Measurements from ENCODE around the gene CDC25B. TPM values are rescaled to one million over a fixed set of nuclear protein-coding genes. Genes with fewer than 3 reads are reported as not detected.
A peak's percentile ranks its signal among the peaks of the same experiment; 100 is the strongest.

The CDC25B gene
- total RNA-seq, 5 donors from 2014 or later (not counting 1 experiment from before 2014, with no cell fraction given): 216 to 409 (median 401) TPM

GRCh38 chr20:3812259-3812681 lies 16.2 kb downstream of the CDC25B start:
- Histone ChIP-seq H3K4me1 (ENCODE audit: control insufficient read depth in 1 of 2, extremely low read depth in 1 of 2, insufficient read depth in 2 of 2, low read length in 2 of 2) (peaks cover 48 to 92% of the 10 kb centered on the region in 2 experiments), H3K27me3 (replicated peaks in 1 of 2; ENCODE audit: control insufficient read depth in 2 of 2, extremely low read depth in 1 of 2, insufficient read depth in 2 of 2, low read length in 1 of 2) (no peaks in the 10 kb centered on the region), H3K27ac (ENCODE audit: low read length) (peak overlapping the region; percentile 94), H3K4me3 (ENCODE audit: control insufficient read depth in 1 of 2, extremely low read depth in 1 of 2, low read length in 1 of 2) (peak overlapping the region in 1 of 2 donors; percentile 52), H3K9me3 (no peaks in the 10 kb centered on the region), H3K36me3 (ENCODE audit: control insufficient read depth in 2 of 2, extremely low read depth in 1 of 2, insufficient read depth in 1 of 2, low read length in 1 of 2) (no peaks in the 10 kb centered on the region)
- no peak for ATAC-seq (replicated peaks in 1 of 4)
- H3K4me3 Mint-ChIP-seq: peak overlapping the region; percentile 88 to 92 (median 90)
- peaks cover 72 to 81% (median 80%) of the 10 kb centered on the region in 3 donors for H3K4me1 Mint-ChIP-seq
- DNase-seq: no peak
- no peaks in the 10 kb centered on the region for H3K9me3 Mint-ChIP-seq
- H3K27me3 Mint-ChIP-seq: no peaks in the 10 kb centered on the region
- no peaks in the 10 kb centered on the region for H3K36me3 Mint-ChIP-seq
- ChIA-PET CTCF (interaction anchor here in 1 of 2 donors (0.6 to 2.5 kb wide), 3 partner anchors 25 to 46 kb away, joined by 3 to 6 read pairs (median 4); partner anchors contain the start of genes ADISSP and CENPB), POLR2A (interaction anchor here in 1 of 2 donors (1.1 kb wide), 1 partner anchor 13 kb away, joined by 3 read pairs; no protein-coding TSS in a partner anchor)
- 100% methylated on average over 5 of the region's 9 CpGs for WGBS (ENCODE audit: insufficient coverage)
- H3K27ac Mint-ChIP-seq: peak overlapping the region; percentile 97 to 99

GRCh38 chr20:3812975-3813847 lies 17.1 kb downstream of the CDC25B start:
- Mint-ChIP-seq H3K9me3 (no peaks in the 10 kb centered on the region), H3K4me3 (peak overlapping the region; percentile 21 to 92 (median 28)), H3K27me3 (no peaks in the 10 kb centered on the region), H3K27ac (peak overlapping the region; percentile 97 to 99), H3K4me1 (peaks cover 72 to 78% (median 74%) of the 10 kb centered on the region in 3 donors), H3K36me3 (no peaks in the 10 kb centered on the region)
- Histone ChIP-seq H3K9me3 (no peaks in the 10 kb centered on the region), H3K4me3 (ENCODE audit: control insufficient read depth in 1 of 2, extremely low read depth in 1 of 2, low read length in 1 of 2) (no peak overlapping the region), H3K27ac (ENCODE audit: low read length) (peak overlapping the region; percentile 94), H3K4me1 (ENCODE audit: control insufficient read depth in 1 of 2, extremely low read depth in 1 of 2, insufficient read depth in 2 of 2, low read length in 2 of 2) (peaks cover 39 to 91% of the 10 kb centered on the region in 2 experiments), H3K27me3 (replicated peaks in 1 of 2; ENCODE audit: control insufficient read depth in 2 of 2, extremely low read depth in 1 of 2, insufficient read depth in 2 of 2, low read length in 1 of 2) (no peaks in the 10 kb centered on the region), H3K36me3 (ENCODE audit: control insufficient read depth in 2 of 2, extremely low read depth in 1 of 2, insufficient read depth in 1 of 2, low read length in 1 of 2) (no peaks in the 10 kb centered on the region)
- no peak for DNase-seq
- WGBS (ENCODE audit: insufficient coverage): 100% methylated on average over 1 of the region's 8 CpGs
- ATAC-seq (replicated peaks in 1 of 4): no peak
- ChIA-PET POLR2A (no interaction called here), CTCF (interaction anchor here (0.6 to 2.5 kb wide), 3 partner anchors 26 to 45 kb away, joined by 3 to 6 read pairs (median 5); partner anchors contain the start of genes ADISSP (in 1 of the 2) and CENPB (in 1 of the 2))

GRCh38 chr20:3813848-3814581 lies 17.9 kb downstream of the CDC25B start:
- 45% methylated on average over 6 of the region's 12 CpGs for WGBS (ENCODE audit: insufficient coverage)
- H3K4me1 ChIP-seq (ENCODE audit: control insufficient read depth in 1 of 2, extremely low read depth in 1 of 2, insufficient read depth in 2 of 2, low read length in 2 of 2): peaks cover 37 to 93% of the 10 kb centered on the region in 2 experiments
- peak overlapping the region; percentile 21 to 92 (median 28) for H3K4me3 Mint-ChIP-seq
- ATAC-seq (replicated peaks in 1 of 4) (no peak), DNase-seq (peak in 7 of 35 experiments; percentile 20 to 69 (median 25))
- POLR2A ChIA-PET: interaction anchor here in 1 of 2 donors (0.6 kb wide), 2 partner anchors 199 to 251 kb away, joined by 4 to 6 read pairs; no protein-coding TSS in a partner anchor
- peak overlapping the region; percentile 97 to 99 for H3K27ac Mint-ChIP-seq
- no peaks in the 10 kb centered on the region for H3K9me3 ChIP-seq
- no peaks in the 10 kb centered on the region for H3K27me3 Mint-ChIP-seq
- H3K4me1 Mint-ChIP-seq: peaks cover 77 to 82% (median 77%) of the 10 kb centered on the region in 3 donors
- H3K27ac ChIP-seq (ENCODE audit: low read length): peak overlapping the region; percentile 94
- no peaks in the 10 kb centered on the region for H3K27me3 ChIP-seq (replicated peaks in 1 of 2; ENCODE audit: control insufficient read depth in 2 of 2, extremely low read depth in 1 of 2, insufficient read depth in 2 of 2, low read length in 1 of 2)
- H3K36me3 ChIP-seq (ENCODE audit: control insufficient read depth in 2 of 2, extremely low read depth in 1 of 2, insufficient read depth in 1 of 2, low read length in 1 of 2): no peaks in the 10 kb centered on the region
- no peaks in the 10 kb centered on the region for H3K36me3 Mint-ChIP-seq
- CTCF ChIA-PET: interaction anchor here in 1 of 2 donors (0.9 to 2.5 kb wide), 2 partner anchors 45 to 46 kb away, joined by 3 to 6 read pairs; partner anchors contain the start of gene ADISSP
- no peaks in the 10 kb centered on the region for H3K9me3 Mint-ChIP-seq
- H3K4me3 ChIP-seq (ENCODE audit: control insufficient read depth in 1 of 2, extremely low read depth in 1 of 2, low read length in 1 of 2): no peak overlapping the region

DNA sequence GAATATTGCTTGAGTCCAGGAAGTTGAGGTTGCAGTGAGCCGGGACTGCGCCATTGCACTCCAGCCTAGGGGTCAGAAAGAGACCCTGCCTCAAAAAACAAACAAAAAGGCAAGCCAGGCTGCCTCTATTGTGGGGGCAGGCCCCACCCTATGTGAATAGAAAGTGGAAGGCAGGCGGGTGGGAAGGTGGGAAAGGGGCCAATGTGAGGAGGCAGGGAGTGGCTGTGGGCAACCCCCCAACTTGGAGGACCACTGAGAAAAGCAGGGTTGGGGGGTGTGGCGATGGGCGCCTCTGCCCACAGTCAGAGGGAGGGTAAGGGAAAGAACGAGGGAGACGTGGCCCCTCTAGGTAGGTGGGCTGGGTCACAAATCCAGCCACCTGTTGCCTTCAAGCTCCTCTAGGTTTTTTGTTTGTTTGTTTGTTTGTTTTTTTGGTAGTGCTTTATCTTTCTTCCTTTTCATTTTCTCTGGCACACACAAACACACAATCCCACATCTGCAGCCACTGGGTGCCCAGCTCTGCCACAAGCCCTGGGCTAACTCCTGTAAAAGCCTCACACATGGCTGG lies 18.9 kb downstream of the CDC25B start:
- no peaks in the 10 kb centered on the region for H3K9me3 Mint-ChIP-seq
- POLR2A ChIA-PET: no interaction called here
- H3K27me3 ChIP-seq (replicated peaks in 1 of 2; ENCODE audit: control insufficient read depth in 2 of 2, extremely low read depth in 1 of 2, insufficient read depth in 2 of 2, low read length in 1 of 2): no peaks in the 10 kb centered on the region
- WGBS (ENCODE audit: insufficient coverage): 90% methylated on average over 5 of the region's 7 CpGs
- CTCF ChIA-PET: interaction anchor here in 1 of 2 donors (0.9 kb wide), 1 partner anchor 46 kb away, joined by 3 read pairs; no protein-coding TSS in a partner anchor
- no peak for ATAC-seq (replicated peaks in 1 of 4)
- H3K27me3 Mint-ChIP-seq: no peaks in the 10 kb centered on the region
- DNase-seq: no peak
- H3K4me1 ChIP-seq (ENCODE audit: control insufficient read depth in 1 of 2, extremely low read depth in 1 of 2, insufficient read depth in 2 of 2, low read length in 2 of 2): peaks cover 39 to 97% of the 10 kb centered on the region in 2 experiments
- H3K4me1 Mint-ChIP-seq: peaks cover 76 to 88% (median 82%) of the 10 kb centered on the region in 3 donors
- H3K27ac Mint-ChIP-seq: peak overlapping the region; percentile 98 to 99
- H3K27ac ChIP-seq (ENCODE audit: low read length): peak overlapping the region; percentile 57
- no peak overlapping the region for H3K4me3 ChIP-seq (ENCODE audit: control insufficient read depth in 1 of 2, extremely low read depth in 1 of 2, low read length in 1 of 2)
- H3K9me3 ChIP-seq: no peaks in the 10 kb centered on the region
- peak overlapping the region in 1 of 3 donors; percentile 77 for H3K4me3 Mint-ChIP-seq
- H3K36me3 Mint-ChIP-seq: no peaks in the 10 kb centered on the region
- H3K36me3 ChIP-seq (ENCODE audit: control insufficient read depth in 2 of 2, extremely low read depth in 1 of 2, insufficient read depth in 1 of 2, low read length in 1 of 2): no peaks in the 10 kb centered on the region

GRCh38 chr20:3815703-3816315 lies 19.7 kb downstream of the CDC25B start:
- DNase-seq (peak in 26 of 35 experiments; percentile 19 to 64 (median 38)), ATAC-seq (replicated peaks in 1 of 4) (peak in 2 of 4 experiments; percentile 6 to 14)
- Histone ChIP-seq H3K4me3 (ENCODE audit: control insufficient read depth in 1 of 2, extremely low read depth in 1 of 2, low read length in 1 of 2) (peak overlapping the region in 1 of 2 donors; percentile 2), H3K4me1 (ENCODE audit: control insufficient read depth in 1 of 2, extremely low read depth in 1 of 2, insufficient read depth in 2 of 2, low read length in 2 of 2) (peaks cover 34 to 89% of the 10 kb centered on the region in 2 experiments), H3K9me3 (no peaks in the 10 kb centered on the region), H3K36me3 (ENCODE audit: control insufficient read depth in 2 of 2, extremely low read depth in 1 of 2, insufficient read depth in 1 of 2, low read length in 1 of 2) (no peaks in the 10 kb centered on the region), H3K27me3 (replicated peaks in 1 of 2; ENCODE audit: control insufficient read depth in 2 of 2, extremely low read depth in 1 of 2, insufficient read depth in 2 of 2, low read length in 1 of 2) (no peaks in the 10 kb centered on the region), H3K27ac (ENCODE audit: low read length) (peak overlapping the region; percentile 57)
- Mint-ChIP-seq H3K27ac (peak overlapping the region; percentile 98 to 99), H3K9me3 (no peaks in the 10 kb centered on the region), H3K36me3 (no peaks in the 10 kb centered on the region), H3K27me3 (no peaks in the 10 kb centered on the region), H3K4me3 (peak overlapping the region; percentile 61 to 77 (median 68)), H3K4me1 (peaks cover 73 to 82% (median 76%) of the 10 kb centered on the region in 3 donors)
- ChIA-PET POLR2A (no interaction called here), CTCF (no interaction called here)
- WGBS (ENCODE audit: insufficient coverage): 4% methylated on average over 4 of the region's 9 CpGs
